ENCODE measurements around the gene DOCK6. TPM values are rescaled to one million over a fixed set of nuclear protein-coding genes. Genes with fewer than 3 reads are reported as not detected.

Gene DOCK6, protein sequence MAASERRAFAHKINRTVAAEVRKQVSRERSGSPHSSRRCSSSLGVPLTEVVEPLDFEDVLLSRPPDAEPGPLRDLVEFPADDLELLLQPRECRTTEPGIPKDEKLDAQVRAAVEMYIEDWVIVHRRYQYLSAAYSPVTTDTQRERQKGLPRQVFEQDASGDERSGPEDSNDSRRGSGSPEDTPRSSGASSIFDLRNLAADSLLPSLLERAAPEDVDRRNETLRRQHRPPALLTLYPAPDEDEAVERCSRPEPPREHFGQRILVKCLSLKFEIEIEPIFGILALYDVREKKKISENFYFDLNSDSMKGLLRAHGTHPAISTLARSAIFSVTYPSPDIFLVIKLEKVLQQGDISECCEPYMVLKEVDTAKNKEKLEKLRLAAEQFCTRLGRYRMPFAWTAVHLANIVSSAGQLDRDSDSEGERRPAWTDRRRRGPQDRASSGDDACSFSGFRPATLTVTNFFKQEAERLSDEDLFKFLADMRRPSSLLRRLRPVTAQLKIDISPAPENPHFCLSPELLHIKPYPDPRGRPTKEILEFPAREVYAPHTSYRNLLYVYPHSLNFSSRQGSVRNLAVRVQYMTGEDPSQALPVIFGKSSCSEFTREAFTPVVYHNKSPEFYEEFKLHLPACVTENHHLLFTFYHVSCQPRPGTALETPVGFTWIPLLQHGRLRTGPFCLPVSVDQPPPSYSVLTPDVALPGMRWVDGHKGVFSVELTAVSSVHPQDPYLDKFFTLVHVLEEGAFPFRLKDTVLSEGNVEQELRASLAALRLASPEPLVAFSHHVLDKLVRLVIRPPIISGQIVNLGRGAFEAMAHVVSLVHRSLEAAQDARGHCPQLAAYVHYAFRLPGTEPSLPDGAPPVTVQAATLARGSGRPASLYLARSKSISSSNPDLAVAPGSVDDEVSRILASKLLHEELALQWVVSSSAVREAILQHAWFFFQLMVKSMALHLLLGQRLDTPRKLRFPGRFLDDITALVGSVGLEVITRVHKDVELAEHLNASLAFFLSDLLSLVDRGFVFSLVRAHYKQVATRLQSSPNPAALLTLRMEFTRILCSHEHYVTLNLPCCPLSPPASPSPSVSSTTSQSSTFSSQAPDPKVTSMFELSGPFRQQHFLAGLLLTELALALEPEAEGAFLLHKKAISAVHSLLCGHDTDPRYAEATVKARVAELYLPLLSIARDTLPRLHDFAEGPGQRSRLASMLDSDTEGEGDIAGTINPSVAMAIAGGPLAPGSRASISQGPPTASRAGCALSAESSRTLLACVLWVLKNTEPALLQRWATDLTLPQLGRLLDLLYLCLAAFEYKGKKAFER (N-terminal part only)
- total RNA-seq (2021) (88.8 to 100 TPM (median 90.7 TPM) in 3 replicates), Bru-seq, nascent RNA (percentile 47 among the genes with signal in this experiment)
- long read RNA-seq, experiment 1, partial matches to known transcripts, result 27 of 66 reads
- long read RNA-seq, experiment 1, other reads (novel, unspliced or antisense), result 39 of 66 reads
- long read RNA-seq, experiment 2, partial matches to known transcripts, result 6 of 23 reads
- long read RNA-seq, experiment 2, other reads (novel, unspliced or antisense), result 17 of 23 reads
- long read RNA-seq, experiment 3, partial matches to known transcripts, result 0 of 1 reads
- long read RNA-seq, experiment 3, other reads (novel, unspliced or antisense), result 1 of 1 reads

DNA sequence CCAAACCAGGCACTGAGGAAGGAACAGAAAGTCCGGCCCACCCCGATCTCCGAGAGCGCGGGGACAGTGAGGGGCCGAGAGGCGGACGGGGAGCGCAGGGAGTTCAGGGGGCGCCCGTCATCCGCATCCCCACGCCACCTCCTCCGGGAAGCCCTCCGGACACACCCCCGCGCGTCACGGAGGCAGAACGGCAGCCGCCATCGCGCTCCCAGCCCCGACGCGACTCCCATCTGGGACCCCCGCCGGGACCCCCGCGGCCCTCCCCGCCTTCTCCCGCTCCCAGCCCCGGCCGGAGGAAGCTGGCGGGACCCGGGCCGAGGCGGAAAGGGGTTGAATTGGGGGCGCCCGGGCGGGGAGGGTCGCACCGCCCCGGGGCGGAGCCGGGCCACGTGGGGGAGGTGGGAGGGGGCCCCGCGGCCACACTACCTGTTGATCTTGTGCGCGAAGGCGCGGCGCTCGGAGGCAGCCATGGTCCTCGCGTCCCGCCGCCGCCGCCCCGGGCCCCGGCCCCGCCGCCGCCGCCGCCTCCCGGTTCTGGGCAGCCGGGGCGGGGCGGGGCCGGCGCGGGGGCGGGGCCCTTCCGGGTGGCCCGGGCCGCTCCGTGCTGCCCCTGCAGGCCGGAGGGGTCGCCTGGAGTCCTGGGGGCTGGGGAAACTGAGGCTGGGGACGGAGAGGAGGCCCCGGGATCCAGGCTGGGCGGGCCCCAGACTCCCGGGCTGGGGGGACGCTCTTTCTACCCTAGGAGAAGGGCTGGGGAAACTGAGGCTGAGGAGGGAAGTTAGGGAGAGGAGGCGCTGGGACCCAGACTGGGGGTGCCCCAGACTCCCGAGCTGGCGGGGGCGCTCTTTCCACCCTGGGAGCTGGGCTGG lies at the start of gene DOCK6:
DOCK6 (minus strand) TSS at position 554 of the 869 bp plus-strand sequence; CDS start at position 470, 84 bp downstream.
- POLR2A ChIA-PET, result interaction anchor here (0.6 kb wide), 1 partner anchor 120 kb away, joined by 3 read pairs; no protein-coding TSS in a partner anchor

DNA sequence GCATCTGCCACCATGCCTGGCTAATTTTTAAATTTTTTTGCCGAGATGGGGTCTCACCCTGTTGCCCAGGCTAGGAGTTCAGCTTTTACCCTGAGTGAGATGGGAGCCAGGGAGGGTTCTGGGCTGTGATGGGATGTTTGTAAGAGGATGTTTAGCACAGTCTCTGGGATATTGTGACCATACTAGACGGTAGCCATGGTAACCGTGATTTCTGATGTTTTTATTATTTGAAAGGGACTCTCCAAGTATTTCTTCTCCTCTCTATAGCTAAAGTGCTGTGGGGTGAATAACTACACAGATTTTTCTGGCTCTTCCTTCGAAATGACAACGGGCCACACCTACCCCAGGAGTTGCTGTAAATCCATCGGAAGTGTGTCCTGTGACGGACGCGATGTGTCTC lies 44.0 kb upstream of the DOCK6 start:
- Mint-ChIP-seq H3K9me3 (no peaks in the 10 kb centered on the region), H3K36me3 (no peaks in the 10 kb centered on the region), H3K27me3 (ENCODE audit: low read depth) (no peaks in the 10 kb centered on the region; the same call in 1 of the 2 replicates), H3K4me3 (no peak overlapping the region), H3K4me1 (no peaks in the 10 kb centered on the region), H3K27ac (no peak overlapping the region)
- no peak for DNase-seq (ENCODE audit: low spot score)
- TF ChIP-seq GRHL2 (CRISPR knock-in tag; IDR thresholded peaks at IDR 0.05; ENCODE audit: insufficient replicate concordance, severe bottlenecking), result no peak
- TF ChIP-seq, protein P1, sequence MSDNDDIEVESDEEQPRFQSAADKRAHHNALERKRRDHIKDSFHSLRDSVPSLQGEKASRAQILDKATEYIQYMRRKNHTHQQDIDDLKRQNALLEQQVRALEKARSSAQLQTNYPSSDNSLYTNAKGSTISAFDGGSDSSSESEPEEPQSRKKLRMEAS (CRISPR knock-in tag; IDR thresholded peaks at IDR 0.05), result no peak
- TF ChIP-seq NR1H2 (CRISPR knock-in tag; IDR thresholded peaks at IDR 0.05), result no peak
- CTCF ChIA-PET, result interaction anchor here (1.2 to 5.4 kb wide), 2 partner anchors 13 to 16 kb away, joined by 4 to 42 read pairs; no protein-coding TSS in a partner anchor
- POLR2A ChIA-PET, result no interaction called here
- no peak for ATAC-seq

More for the DNA sequence above, at the start of gene DOCK6:
- peak within 1 kb of the TSS; percentile 78 for H3K4me3 Mint-ChIP-seq
- H3K36me3 Mint-ChIP-seq, result no peaks in the 10 kb centered on the region
- ATAC-seq (peak; percentile 62), DNase-seq (ENCODE audit: low spot score) (peak; percentile 60)
- no peak within 1 kb of the TSS for H3K27ac Mint-ChIP-seq
- no peaks in the 10 kb centered on the region; the same call in 1 of the 2 replicates for H3K27me3 Mint-ChIP-seq (ENCODE audit: low read depth)
- no peaks in the 10 kb centered on the region for H3K9me3 Mint-ChIP-seq
- CTCF ChIA-PET, result interaction anchor here (0.5 to 1.9 kb wide), 19 partner anchors 10 to 326 kb away, joined by 3 to 12 read pairs (median 3); partner anchors contain the start of gene SWSAP1
- TF ChIP-seq NFE2L1 (CRISPR knock-in tag; IDR thresholded peaks at IDR 0.05), result no peak
- TF ChIP-seq, protein P2, sequence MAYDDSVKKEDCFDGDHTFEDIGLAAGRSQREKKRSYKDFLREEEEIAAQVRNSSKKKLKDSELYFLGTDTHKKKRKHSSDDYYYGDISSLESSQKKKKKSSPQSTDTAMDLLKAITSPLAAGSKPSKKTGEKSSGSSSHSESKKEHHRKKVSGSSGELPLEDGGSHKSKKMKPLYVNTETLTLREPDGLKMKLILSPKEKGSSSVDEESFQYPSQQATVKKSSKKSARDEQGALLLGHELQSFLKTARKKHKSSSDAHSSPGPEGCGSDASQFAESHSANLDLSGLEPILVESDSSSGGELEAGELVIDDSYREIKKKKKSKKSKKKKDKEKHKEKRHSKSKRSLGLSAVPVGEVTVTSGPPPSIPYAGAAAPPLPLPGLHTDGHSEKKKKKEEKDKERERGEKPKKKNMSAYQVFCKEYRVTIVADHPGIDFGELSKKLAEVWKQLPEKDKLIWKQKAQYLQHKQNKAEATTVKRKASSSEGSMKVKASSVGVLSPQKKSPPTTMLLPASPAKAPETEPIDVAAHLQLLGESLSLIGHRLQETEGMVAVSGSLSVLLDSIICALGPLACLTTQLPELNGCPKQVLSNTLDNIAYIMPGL (CRISPR knock-in tag; IDR thresholded peaks at IDR 0.05), result peak; percentile 59; the same call in 1 of the 2 replicates
- TF ChIP-seq, protein P3, sequence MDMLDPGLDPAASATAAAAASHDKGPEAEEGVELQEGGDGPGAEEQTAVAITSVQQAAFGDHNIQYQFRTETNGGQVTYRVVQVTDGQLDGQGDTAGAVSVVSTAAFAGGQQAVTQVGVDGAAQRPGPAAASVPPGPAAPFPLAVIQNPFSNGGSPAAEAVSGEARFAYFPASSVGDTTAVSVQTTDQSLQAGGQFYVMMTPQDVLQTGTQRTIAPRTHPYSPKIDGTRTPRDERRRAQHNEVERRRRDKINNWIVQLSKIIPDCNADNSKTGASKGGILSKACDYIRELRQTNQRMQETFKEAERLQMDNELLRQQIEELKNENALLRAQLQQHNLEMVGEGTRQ (CRISPR knock-in tag; IDR thresholded peaks at IDR 0.05), result peak; percentile 62
- TF ChIP-seq, protein P4, sequence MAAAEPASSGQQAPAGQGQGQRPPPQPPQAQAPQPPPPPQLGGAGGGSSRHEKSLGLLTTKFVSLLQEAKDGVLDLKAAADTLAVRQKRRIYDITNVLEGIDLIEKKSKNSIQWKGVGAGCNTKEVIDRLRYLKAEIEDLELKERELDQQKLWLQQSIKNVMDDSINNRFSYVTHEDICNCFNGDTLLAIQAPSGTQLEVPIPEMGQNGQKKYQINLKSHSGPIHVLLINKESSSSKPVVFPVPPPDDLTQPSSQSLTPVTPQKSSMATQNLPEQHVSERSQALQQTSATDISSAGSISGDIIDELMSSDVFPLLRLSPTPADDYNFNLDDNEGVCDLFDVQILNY (CRISPR knock-in tag; IDR thresholded peaks at IDR 0.05), result 0 out of 2 replicates have a peak, but pooled peaks have one; percentile 43
- H3K4me1 Mint-ChIP-seq, result peaks cover 18% of the 10 kb centered on the region

- ATAC-seq (no peak), DNase-seq (ENCODE audit: low spot score) (no peak)
- ChIA-PET CTCF (interaction anchor here (0.9 to 5.4 kb wide), 3 partner anchors 11 to 17 kb away, joined by 3 to 42 read pairs (median 4); no protein-coding TSS in a partner anchor), POLR2A (no interaction called here)
- no peak overlapping the region for H3K4me3 Mint-ChIP-seq
- H3K27ac Mint-ChIP-seq, result no peak overlapping the region
- no peaks in the 10 kb centered on the region for H3K27me3 Mint-ChIP-seq (ENCODE audit: low read depth)
- H3K4me1 Mint-ChIP-seq, result no peaks in the 10 kb centered on the region
- no peaks in the 10 kb centered on the region for H3K9me3 Mint-ChIP-seq
- H3K36me3 Mint-ChIP-seq, result no peaks in the 10 kb centered on the region
- TF ChIP-seq, protein P5, sequence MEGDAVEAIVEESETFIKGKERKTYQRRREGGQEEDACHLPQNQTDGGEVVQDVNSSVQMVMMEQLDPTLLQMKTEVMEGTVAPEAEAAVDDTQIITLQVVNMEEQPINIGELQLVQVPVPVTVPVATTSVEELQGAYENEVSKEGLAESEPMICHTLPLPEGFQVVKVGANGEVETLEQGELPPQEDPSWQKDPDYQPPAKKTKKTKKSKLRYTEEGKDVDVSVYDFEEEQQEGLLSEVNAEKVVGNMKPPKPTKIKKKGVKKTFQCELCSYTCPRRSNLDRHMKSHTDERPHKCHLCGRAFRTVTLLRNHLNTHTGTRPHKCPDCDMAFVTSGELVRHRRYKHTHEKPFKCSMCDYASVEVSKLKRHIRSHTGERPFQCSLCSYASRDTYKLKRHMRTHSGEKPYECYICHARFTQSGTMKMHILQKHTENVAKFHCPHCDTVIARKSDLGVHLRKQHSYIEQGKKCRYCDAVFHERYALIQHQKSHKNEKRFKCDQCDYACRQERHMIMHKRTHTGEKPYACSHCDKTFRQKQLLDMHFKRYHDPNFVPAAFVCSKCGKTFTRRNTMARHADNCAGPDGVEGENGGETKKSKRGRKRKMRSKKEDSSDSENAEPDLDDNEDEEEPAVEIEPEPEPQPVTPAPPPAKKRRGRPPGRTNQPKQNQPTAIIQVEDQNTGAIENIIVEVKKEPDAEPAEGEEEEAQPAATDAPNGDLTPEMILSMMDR (IDR thresholded peaks at IDR 0.05), result no peak
- TF ChIP-seq ELF4 (CRISPR knock-in tag; IDR thresholded peaks at IDR 0.05; ENCODE audit: low read depth) (no peak), CBFB (CRISPR knock-in tag; IDR thresholded peaks at IDR 0.05; ENCODE audit: low read depth) (no peak), JUN (CRISPR knock-in tag; IDR thresholded peaks at IDR 0.05) (no peak), ETV6 (CRISPR knock-in tag; IDR thresholded peaks at IDR 0.05) (no peak), NR1H2 (CRISPR knock-in tag; IDR thresholded peaks at IDR 0.05) (no peak)
- TF ChIP-seq, protein P6, sequence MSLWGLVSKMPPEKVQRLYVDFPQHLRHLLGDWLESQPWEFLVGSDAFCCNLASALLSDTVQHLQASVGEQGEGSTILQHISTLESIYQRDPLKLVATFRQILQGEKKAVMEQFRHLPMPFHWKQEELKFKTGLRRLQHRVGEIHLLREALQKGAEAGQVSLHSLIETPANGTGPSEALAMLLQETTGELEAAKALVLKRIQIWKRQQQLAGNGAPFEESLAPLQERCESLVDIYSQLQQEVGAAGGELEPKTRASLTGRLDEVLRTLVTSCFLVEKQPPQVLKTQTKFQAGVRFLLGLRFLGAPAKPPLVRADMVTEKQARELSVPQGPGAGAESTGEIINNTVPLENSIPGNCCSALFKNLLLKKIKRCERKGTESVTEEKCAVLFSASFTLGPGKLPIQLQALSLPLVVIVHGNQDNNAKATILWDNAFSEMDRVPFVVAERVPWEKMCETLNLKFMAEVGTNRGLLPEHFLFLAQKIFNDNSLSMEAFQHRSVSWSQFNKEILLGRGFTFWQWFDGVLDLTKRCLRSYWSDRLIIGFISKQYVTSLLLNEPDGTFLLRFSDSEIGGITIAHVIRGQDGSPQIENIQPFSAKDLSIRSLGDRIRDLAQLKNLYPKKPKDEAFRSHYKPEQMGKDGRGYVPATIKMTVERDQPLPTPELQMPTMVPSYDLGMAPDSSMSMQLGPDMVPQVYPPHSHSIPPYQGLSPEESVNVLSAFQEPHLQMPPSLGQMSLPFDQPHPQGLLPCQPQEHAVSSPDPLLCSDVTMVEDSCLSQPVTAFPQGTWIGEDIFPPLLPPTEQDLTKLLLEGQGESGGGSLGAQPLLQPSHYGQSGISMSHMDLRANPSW (CRISPR knock-in tag; conservative IDR thresholded peaks at IDR 0.05; ENCODE audit: low read depth), result no peak
Observed at GRCh38 chr19:11304936-11305335, 42.6 kb upstream of the DOCK6 start.

All from WTC11 (cell line).